Aorta (tissue), 5 donors: Measurements from ENCODE around the gene RAB39B. TPM values are rescaled to one million over a fixed set of nuclear protein-coding genes. Genes with fewer than 3 reads are reported as not detected.

Experiments
- ATAC-seq: fragments of 200-7000 bp; cut with Tn5 transposase; one replicate; pipeline ENCODE4 v1.9.1; 2022; ENCODE audit warnings: moderate library complexity; ENCODE audit not compliant: low FRiP score
- DNase-seq, 2 donors: peaks; one replicate each; pipeline ENCODE4 v3.0.0-alpha.2; 2020
- H3K27ac ChIP-seq, 2 donors: one replicate each; pipeline ENCODE4 v1.5.1; 2013; ENCODE audit warnings: low read length in 2 of 2, mild to moderate bottlenecking in 2 of 2, moderate library complexity in 2 of 2, control low read depth in 1 of 2, inconsistent platforms in 1 of 2, low read depth in 1 of 2
- H3K27me3 ChIP-seq, 2 donors: one replicate each; pipeline ENCODE4 v1.6.1; 2013; ENCODE audit warnings: control low read depth in 1 of 2, low read length in 1 of 2, mild to moderate bottlenecking in 1 of 2, moderate library complexity in 1 of 2; ENCODE audit not compliant: insufficient read depth in 2 of 2, control insufficient read depth in 1 of 2
- H3K36me3 ChIP-seq, 2 donors: one replicate each; pipeline ENCODE4 v1.6.1; 2013; ENCODE audit warnings: control low read depth in 1 of 2, low read length in 1 of 2, mild to moderate bottlenecking in 1 of 2; ENCODE audit not compliant: insufficient read depth in 2 of 2, control insufficient read depth in 1 of 2
- H3K4me1 ChIP-seq, 2 donors: one replicate each; pipeline ENCODE4 v1.6.1; 2013; ENCODE audit warnings: low read length in 2 of 2, control low read depth in 1 of 2, mild to moderate bottlenecking in 1 of 2, moderate library complexity in 1 of 2; ENCODE audit not compliant: insufficient read depth in 2 of 2, control insufficient read depth in 1 of 2
- H3K4me3 ChIP-seq, 2 donors: one replicate each; pipeline ENCODE4 v1.5.1; 2013; ENCODE audit warnings: low read length in 2 of 2, control low read depth in 1 of 2, mild to moderate bottlenecking in 1 of 2
- H3K9me3 ChIP-seq: one replicate; pipeline ENCODE4 v1.6.1; 2013; ENCODE audit warnings: mild to moderate bottlenecking, low read length; ENCODE audit not compliant: control insufficient read depth
- WGBS, 2 donors: extraction: QIAGEN DNeasy Blood & Tissue Kit; methylation state at CpG; one replicate each; pipeline ENCODE4 v1.1.7; 2013; 5-methylcytosine and 5-hydroxymethylcytosine counted together
- intact Hi-C, 2 donors: fragments of 100-400 bp; cut with DNase I; formaldehyde crosslinking; loops; one replicate each; pipeline versions ENCODE4 v1.14.2 to v1.15.0; 2022
- polyA plus RNA-seq, 2 donors: library from polyadenylated mRNA; stranded (reverse); fragments of 200-250 nt; gene quantifications; one replicate each; pipeline ENCODE4 v1.2.3, GENCODE V29; 2013
- total RNA-seq, 2 donors: library from RNA; stranded (reverse); fragmentation: NEBNext Ultra II Directional; extraction: Animal tissue kit (Norgen Biotek cat#: 25700); gene quantifications; one replicate each; pipeline ENCODE4 v1.2.1, GENCODE V29; 2021
- donor health status: healthy with polysubstance abuse.
- donor health status: Bipolar disorder and iron deficiency.
- donor health status: DM: no; HTN: no; CAD: no.
- donor health status: DM: no; HTN: no; CAD: no.
- donor health status: DM: yes; HTN: yes; CAD: no.

The RAB39B gene
- total and polyA plus RNA-seq, 4 donors, result 0.03 to 0.72 (median 0.51) TPM

DNA sequence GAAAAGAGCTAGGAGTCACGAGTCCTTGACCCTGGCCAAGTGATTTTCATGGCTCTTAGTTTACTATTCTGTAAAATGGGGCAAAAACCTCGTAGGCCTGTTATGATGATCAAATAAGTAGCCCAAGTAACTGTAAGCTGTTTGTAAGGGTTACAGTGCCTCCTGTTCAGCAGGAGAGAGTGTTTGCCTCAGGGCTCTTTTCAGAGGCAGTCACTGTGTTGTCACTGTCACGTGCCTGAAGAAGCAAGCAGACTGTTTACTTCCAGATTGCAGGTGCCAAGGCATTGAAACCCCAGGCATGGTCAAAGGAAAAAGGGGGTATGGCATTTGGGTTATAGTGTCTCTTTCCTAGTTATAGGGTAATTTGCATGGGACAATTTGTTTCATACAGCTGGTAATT is 4.5 kb downstream of the RAB39B start:
- no peaks in the 10 kb centered on the region for H3K9me3 ChIP-seq
- intact Hi-C loops, result no loop called here
- no peaks in the 10 kb centered on the region for H3K4me1 ChIP-seq
- no peak overlapping the region for H3K4me3 ChIP-seq
- ATAC-seq (no peak), DNase-seq (no peak)
- 57 to 83% methylated on average over 3 of the region's 3 CpGs for WGBS, 2 donors
- H3K36me3 ChIP-seq, result no peaks in the 10 kb centered on the region
- H3K27me3 ChIP-seq, result no peaks in the 10 kb centered on the region
- no peak overlapping the region for H3K27ac ChIP-seq

DNA sequence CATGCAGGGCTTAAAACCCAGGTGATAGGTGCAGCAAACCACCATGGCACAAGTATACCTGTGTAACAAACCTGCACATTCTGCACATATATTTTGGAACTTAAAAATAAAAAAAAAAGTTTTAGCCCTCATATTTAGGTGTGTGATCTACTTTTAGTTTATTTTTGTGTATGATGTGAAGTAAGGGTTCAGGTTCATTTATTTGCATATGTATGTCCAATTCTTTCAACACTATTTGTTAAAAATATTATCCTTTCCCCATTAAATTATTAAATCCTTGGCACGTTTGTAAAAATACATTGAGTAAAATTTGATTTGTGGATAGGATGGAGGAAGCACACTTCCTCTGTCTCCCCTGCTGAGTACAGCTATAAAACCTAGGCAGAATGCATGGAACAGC is 12.9 kb downstream of the RAB39B start:
- H3K36me3 ChIP-seq, result no peaks in the 10 kb centered on the region
- intact Hi-C loops, result no loop called here
- H3K27ac ChIP-seq, result no peak overlapping the region
- H3K9me3 ChIP-seq, result no peaks in the 10 kb centered on the region
- 41 to 53% methylated on average over 1 of the region's 1 CpG for WGBS, 2 donors
- no peaks in the 10 kb centered on the region for H3K27me3 ChIP-seq
- H3K4me3 ChIP-seq, result no peak overlapping the region
- no peak for ATAC-seq
- H3K4me1 ChIP-seq, result no peaks in the 10 kb centered on the region
- DNase-seq, result no peak

DNA sequence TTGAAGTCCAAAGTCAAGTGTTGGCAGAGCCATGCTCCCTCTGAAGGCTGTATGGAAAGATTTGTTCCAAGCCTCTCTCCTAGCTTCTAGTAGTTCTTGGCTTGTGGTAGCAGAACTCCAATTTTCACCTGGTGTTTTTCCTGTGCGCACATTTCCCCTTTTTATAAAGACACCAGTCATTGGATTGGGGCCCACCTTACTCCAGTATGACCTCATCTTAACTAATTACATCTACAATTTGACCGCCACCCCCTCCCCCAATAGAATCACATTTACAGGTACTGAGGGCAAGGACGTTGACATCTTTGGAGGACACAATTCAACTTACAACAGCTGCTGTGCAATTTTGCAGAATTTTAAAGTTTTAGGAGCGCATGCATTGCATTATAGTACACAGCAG is 16.8 kb downstream of the RAB39B start:
- Histone ChIP-seq H3K9me3 (no peaks in the 10 kb centered on the region), H3K4me3 (no peak overlapping the region), H3K27me3 (no peaks in the 10 kb centered on the region), H3K36me3 (no peaks in the 10 kb centered on the region), H3K27ac (no peak overlapping the region), H3K4me1 (no peaks in the 10 kb centered on the region)
- WGBS, 2 donors, result 63 to 79% methylated on average over 4 of the region's 4 CpGs
- ATAC-seq, result no peak
- no peak for DNase-seq
- intact Hi-C loops, result no loop called here

DNA sequence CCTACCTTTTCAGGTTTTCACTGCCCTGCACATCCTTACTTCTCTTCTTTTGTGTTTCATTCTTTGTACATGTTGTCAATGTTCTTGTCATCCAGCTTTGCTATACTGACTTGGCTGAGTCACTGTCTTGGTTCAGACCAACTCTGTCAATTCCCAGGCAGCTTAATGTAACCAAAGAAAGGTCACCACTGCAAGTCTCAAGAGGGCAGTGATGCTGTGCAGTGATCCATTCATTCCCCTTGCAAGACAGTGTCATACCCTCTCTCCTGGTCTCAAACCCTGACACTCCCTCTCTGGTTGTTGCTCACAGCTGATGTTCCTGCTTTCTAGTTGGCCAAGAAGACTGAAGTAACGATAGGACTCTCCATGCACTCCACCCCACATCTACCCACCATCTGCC is 17.5 kb downstream of the RAB39B start:
- Histone ChIP-seq H3K9me3 (no peaks in the 10 kb centered on the region), H3K27me3 (no peaks in the 10 kb centered on the region), H3K27ac (no peak overlapping the region), H3K4me3 (no peak overlapping the region), H3K4me1 (no peaks in the 10 kb centered on the region), H3K36me3 (no peaks in the 10 kb centered on the region)
- ATAC-seq, result no peak
- WGBS, 2 donors, result 89 to 95% methylated on average over 1 of the region's 1 CpG
- no peak for DNase-seq
- intact Hi-C loops, result no loop called here

DNA sequence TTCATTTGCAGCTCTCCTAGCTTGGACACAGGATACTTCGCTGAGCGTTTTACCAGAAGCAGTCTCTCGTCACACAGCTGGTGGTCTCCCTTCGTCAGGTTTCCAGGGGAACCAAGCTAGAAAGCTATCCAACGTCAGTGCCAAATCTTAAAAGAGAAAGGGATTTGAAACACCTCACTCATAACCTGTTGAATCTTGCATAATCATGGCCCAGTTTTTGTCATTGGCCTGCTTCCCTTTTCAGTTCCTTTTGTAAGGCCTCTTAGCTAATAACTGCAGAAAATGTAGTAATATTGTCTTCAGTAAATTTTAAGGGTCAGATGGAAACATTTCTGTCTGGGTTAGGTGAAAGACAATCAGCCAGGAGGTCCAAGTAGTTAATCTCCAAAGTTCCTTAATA is 22.0 kb downstream of the RAB39B start:
- 60 to 72% methylated on average over 5 of the region's 5 CpGs for WGBS, 2 donors

DNA sequence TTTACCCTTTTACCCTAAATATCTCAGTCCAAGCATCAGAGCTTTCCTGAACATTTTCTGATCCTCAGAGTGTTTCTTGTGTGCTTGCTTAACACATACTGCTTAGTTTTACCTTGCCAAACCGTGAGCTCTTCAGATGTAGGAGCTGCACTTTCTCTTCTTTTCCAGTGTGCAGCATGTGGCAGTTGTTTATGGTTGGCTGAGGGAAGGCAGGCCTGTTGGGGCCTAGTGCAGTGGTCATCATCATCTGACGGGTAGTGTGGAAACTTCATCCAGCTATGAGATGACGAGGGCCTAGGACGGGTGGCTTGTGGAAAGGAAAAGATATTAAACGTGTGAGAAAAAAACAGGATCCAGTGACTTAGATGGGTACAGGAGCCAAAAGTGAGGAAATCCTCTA is 26.6 kb downstream of the RAB39B start:
- ATAC-seq (no peak), DNase-seq (no peak)
- intact Hi-C loops, result no loop called here
- Histone ChIP-seq H3K9me3 (no peaks in the 10 kb centered on the region), H3K27ac (no peak overlapping the region), H3K4me1 (no peaks in the 10 kb centered on the region), H3K36me3 (peaks cover 4% of the 10 kb centered on the region in 2 donors), H3K27me3 (no peaks in the 10 kb centered on the region), H3K4me3 (no peak overlapping the region)
- 77 to 90% methylated on average over 5 of the region's 5 CpGs for WGBS, 2 donors

More for the DNA sequence above, 22.0 kb downstream of the RAB39B start:
- no peak overlapping the region for H3K27ac ChIP-seq
- intact Hi-C loops, result no loop called here
- ATAC-seq, result no peak
- no peak overlapping the region for H3K4me3 ChIP-seq
- peaks cover 0 to 4% of the 10 kb centered on the region in 2 donors for H3K36me3 ChIP-seq
- no peaks in the 10 kb centered on the region for H3K27me3 ChIP-seq
- H3K4me1 ChIP-seq, result no peaks in the 10 kb centered on the region
- no peaks in the 10 kb centered on the region for H3K9me3 ChIP-seq
- no peak for DNase-seq

DNA sequence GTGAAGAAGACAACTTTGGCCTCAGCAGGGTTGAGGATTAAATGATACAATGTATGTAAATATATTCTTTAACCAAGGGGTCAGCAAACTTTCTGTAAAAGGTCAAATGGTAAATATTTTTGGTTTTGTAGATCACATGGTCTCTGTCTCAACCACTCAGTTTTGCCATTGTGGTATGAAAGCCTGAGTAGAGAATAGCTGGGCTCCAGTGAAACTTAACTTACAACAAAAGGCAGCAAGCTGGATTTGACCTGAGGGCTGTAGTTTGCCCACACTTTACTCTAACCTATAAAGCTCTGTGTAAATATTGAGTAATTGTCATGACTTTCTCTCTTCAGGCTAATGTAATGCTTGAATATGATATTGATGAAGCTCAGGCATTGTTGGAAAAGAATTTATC is 28.4 kb downstream of the RAB39B start:
- H3K36me3 ChIP-seq, result peaks cover 4% of the 10 kb centered on the region in 2 donors
- no peak for DNase-seq
- intact Hi-C loops, result no loop called here
- H3K4me3 ChIP-seq, result no peak overlapping the region
- no peak overlapping the region for H3K27ac ChIP-seq
- H3K4me1 ChIP-seq, result no peaks in the 10 kb centered on the region
- ATAC-seq, result no peak
- H3K27me3 ChIP-seq, result no peaks in the 10 kb centered on the region
- no peaks in the 10 kb centered on the region for H3K9me3 ChIP-seq

DNA sequence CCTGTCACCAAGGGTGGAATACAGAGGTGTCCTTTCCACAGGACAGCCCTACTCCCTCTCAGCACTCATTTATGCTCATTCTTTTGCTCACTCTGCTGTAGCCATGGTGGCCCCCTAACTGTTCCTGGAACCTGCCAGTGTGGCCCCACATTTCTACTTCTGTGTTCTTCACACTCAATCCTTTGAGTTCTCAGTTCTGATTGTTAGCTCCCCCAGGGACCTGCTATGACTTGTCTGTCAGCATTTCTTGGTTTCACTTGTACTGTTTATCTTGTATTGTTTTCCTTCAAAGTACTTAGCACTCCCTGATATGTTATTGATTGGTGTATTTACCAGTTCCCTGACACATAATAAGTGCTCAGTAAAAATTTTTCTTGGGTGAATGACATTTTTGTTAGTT is 33.1 kb downstream of the RAB39B start:
- H3K36me3 ChIP-seq, result peaks cover 2 to 4% of the 10 kb centered on the region in 2 donors

DNA sequence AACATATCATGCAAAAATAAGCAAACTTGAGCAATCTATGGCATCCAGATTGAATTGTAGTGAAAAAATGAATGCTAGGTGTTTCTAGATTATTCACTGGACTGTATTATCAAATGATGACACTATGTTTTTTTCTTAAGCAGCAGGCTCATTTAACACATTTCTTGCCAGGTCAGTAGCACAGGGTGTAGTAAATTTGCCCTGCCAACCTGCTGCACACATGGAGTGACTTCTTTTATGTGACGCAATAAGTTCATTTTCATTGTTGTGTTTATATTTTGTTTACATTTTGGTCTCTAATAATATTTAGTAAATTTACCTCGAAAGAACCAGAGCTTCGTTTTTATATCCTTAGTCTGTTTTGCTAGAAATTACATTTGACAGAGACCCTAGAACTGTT is 38.5 kb downstream of the RAB39B start:
- Histone ChIP-seq H3K27me3 (no peaks in the 10 kb centered on the region), H3K36me3 (peaks cover 0 to 2% of the 10 kb centered on the region in 2 donors), H3K27ac (no peak overlapping the region), H3K4me3 (no peak overlapping the region), H3K4me1 (peaks cover 0 to 2% of the 10 kb centered on the region in 2 donors), H3K9me3 (no peaks in the 10 kb centered on the region)
- intact Hi-C loops, result no loop called here
- WGBS, 2 donors, result 68 to 75% methylated on average over 3 of the region's 3 CpGs
- no peak for ATAC-seq
- no peak for DNase-seq

More for the DNA sequence above, 33.1 kb downstream of the RAB39B start:
- intact Hi-C loops, result no loop called here
- Histone ChIP-seq H3K4me3 (no peak overlapping the region), H3K9me3 (no peaks in the 10 kb centered on the region), H3K4me1 (no peaks in the 10 kb centered on the region), H3K27ac (no peak overlapping the region), H3K27me3 (no peaks in the 10 kb centered on the region)
- ATAC-seq (no peak), DNase-seq (no peak)
